ENCODE data around the gene RASGRP2.

Gene RASGRP2

GRCh38 chr11:64755681-64756361, 11.9 kb upstream of the RASGRP2 start:
- DNase-seq: no peak

- DNase-seq: no peak
Measured at GRCh38 chr11:64754919-64755662, 11.1 kb upstream of the RASGRP2 start.

- no peak for DNase-seq
Measured at GRCh38 chr11:64754124-64754918, 10.4 kb upstream of the RASGRP2 start.

- DNase-seq: no peak
Measured at GRCh38 chr11:64753380-64754123, 9.6 kb upstream of the RASGRP2 start.

- DNase-seq: no peak
Measured at GRCh38 chr11:64753019-64753379, 9.1 kb upstream of the RASGRP2 start.

- no peak for DNase-seq
Measured at GRCh38 chr11:64752175-64752970, 8.4 kb upstream of the RASGRP2 start.

GRCh38 chr11:64751580-64751979, 7.6 kb upstream of the RASGRP2 start:
- DNase-seq: no peak

- DNase-seq: no peak
Measured at GRCh38 chr11:64751136-64751535, 7.2 kb upstream of the RASGRP2 start.

- DNase-seq: no peak
Measured at GRCh38 chr11:64750361-64751054, 6.6 kb upstream of the RASGRP2 start.

- DNase-seq: no peak
Measured at GRCh38 chr11:64747961-64748665, 4.2 kb upstream of the RASGRP2 start.

- DNase-seq: no peak
Measured at GRCh38 chr11:64746486-64746885, 2.5 kb upstream of the RASGRP2 start.

GRCh38 chr11:64745521-64746328, 1.8 kb upstream of the RASGRP2 start:
- DNase-seq: peak; percentile 54

- DNase-seq: peak; percentile 39
Measured at GRCh38 chr11:64745189-64745520, 1.2 kb upstream of the RASGRP2 start.

GRCh38 chr11:64744544-64745188, 724 bp upstream of the RASGRP2 start:
- no peak for DNase-seq

- DNase-seq: peak; percentile 84
Measured at GRCh38 chr11:64742889-64743590, 902 bp downstream of the RASGRP2 start.

- DNase-seq: peak; percentile 43
Measured at GRCh38 chr11:64742087-64742888, 1.7 kb downstream of the RASGRP2 start.

GRCh38 chr11:64741375-64742086, 2.4 kb downstream of the RASGRP2 start:
- no peak for DNase-seq
